GM13976 (cell line): Measurements from ENCODE around the gene IFITM1.
"Not testable (repeated sequence)": the region's sequence is repeated elsewhere in the genome, so short reads cannot be mapped to it uniquely, and the experiment has no call there.

Experiments used
- DNase-seq: peaks from one replicate; pipeline ENCODE4 v3.0.0; 2012; ENCODE audit warnings: low spot score
- CTCF ChIP-seq: IDR thresholded peaks from 2 replicates; pipeline ENCODE4 v1.5.1; 2012; ENCODE audit warnings: borderline replicate concordance, mild to moderate bottlenecking; ENCODE audit not compliant: insufficient read depth; ENCODE audit errors: extremely low read depth, missing control alignments, control extremely low read depth
- in situ Hi-C: fragments of 300-500 bp; cut with MboI; formaldehyde crosslinking; loops from one replicate; pipeline ENCODE4 v1.12.0; 2022; ENCODE audit warnings: low sequenced_read_pairs, mixed read lengths, inconsistent platforms; ENCODE audit not compliant: unreplicated experiment

The IFITM1 gene

GRCh38 chr11:344836-345578 is 31.2 kb downstream of the IFITM1 start:
- in situ Hi-C loops = no loop called here
- DNase-seq = no peak
- no peak for TF ChIP-seq CTCF

- no peak for TF ChIP-seq CTCF
- in situ Hi-C loops = no loop called here
- no peak for DNase-seq
Measured at GRCh38 chr11:346529-346928, 32.7 kb downstream of the IFITM1 start.

- DNase-seq, in situ Hi-C loops: not testable (repeated sequence)
Measured at GRCh38 chr11:349270-349954, 35.6 kb downstream of the IFITM1 start.

GRCh38 chr11:350033-350722 is 36.3 kb downstream of the IFITM1 start:
- DNase-seq, in situ Hi-C loops: not testable (repeated sequence)

- in situ Hi-C loops = no loop called here
- no peak for TF ChIP-seq CTCF
- DNase-seq = no peak
Measured at GRCh38 chr11:350723-351255, 36.9 kb downstream of the IFITM1 start.

- TF ChIP-seq CTCF = no peak
- in situ Hi-C loops = no loop called here
- DNase-seq = no peak
Measured at GRCh38 chr11:351411-351810, 37.6 kb downstream of the IFITM1 start.

GRCh38 chr11:352456-353031 is 38.7 kb downstream of the IFITM1 start:
- DNase-seq = no peak
- TF ChIP-seq CTCF = no peak
- in situ Hi-C loops = no loop called here
